Measurements from ENCODE around the gene B3GNT7.

Gene B3GNT7

GRCh38 chr2:231387904-231388724 lies 7.4 kb upstream of the B3GNT7 start:
- Histone ChIP-seq H3K27ac (ENCODE audit: extremely low read depth, low read depth, low read length) (no peak overlapping the region), H3K4me3 (ENCODE audit: low read depth, low read length) (no peak overlapping the region), H3K36me3 (ENCODE audit: control insufficient read depth in 2 of 2, insufficient read depth in 1 of 2, low read length in 2 of 2) (no peaks in the 10 kb centered on the region), H3K4me1 (ENCODE audit: control insufficient read depth, insufficient read depth, low read length) (peaks cover 6% of the 10 kb centered on the region; the same call in 1 of the 2 replicates), H3K9me3 (ENCODE audit: control insufficient read depth, insufficient read depth, low read depth, low read length) (no peaks in the 10 kb centered on the region)
- no peak for TF ChIP-seq ZNF692 (tag by site-specific recombination; IDR thresholded peaks at IDR 0.05)
- no peak for TF ChIP-seq ZNF580 (tag by site-specific recombination; IDR thresholded peaks at IDR 0.05)
- TF ChIP-seq ZIC2 (tag by site-specific recombination; IDR thresholded peaks at IDR 0.05), result 0 out of 2 replicates have a peak, but pooled peaks have one; percentile 15
- ChIA-PET CTCF (interaction anchor here (0.5 kb wide), 1 partner anchor 564 kb away, joined by 4 read pairs; no protein-coding TSS in a partner anchor), POLR2A (no interaction called here)

- no peaks in the 10 kb centered on the region for H3K9me3 ChIP-seq (ENCODE audit: control insufficient read depth, insufficient read depth, low read depth, low read length)
- no peak overlapping the region for H3K4me3 ChIP-seq (ENCODE audit: low read depth, low read length)
- 0 out of 2 replicates have a peak, but pooled peaks cover 3% of the 10 kb centered on the region for H3K4me1 ChIP-seq (ENCODE audit: control insufficient read depth, insufficient read depth, low read length)
- ChIA-PET POLR2A (no interaction called here), CTCF (interaction anchor here (0.5 kb wide), 1 partner anchor 565 kb away, joined by 4 read pairs; no protein-coding TSS in a partner anchor)
- H3K36me3 ChIP-seq (ENCODE audit: control insufficient read depth in 2 of 2, insufficient read depth in 1 of 2, low read length in 2 of 2), result no peaks in the 10 kb centered on the region
- H3K27ac ChIP-seq (ENCODE audit: extremely low read depth, low read depth, low read length), result no peak overlapping the region
- TF ChIP-seq ZNF48 (tag by site-specific recombination; IDR thresholded peaks at IDR 0.05) (no peak), ZSCAN16 (tag by site-specific recombination; IDR thresholded peaks at IDR 0.05) (no peak), ZNF654 (tag by site-specific recombination; IDR thresholded peaks at IDR 0.05; ENCODE audit: low read depth) (no peak), KLF16 (tag by site-specific recombination; IDR thresholded peaks at IDR 0.05) (no peak), ZNF830 (tag by site-specific recombination; IDR thresholded peaks at IDR 0.05; ENCODE audit: low read depth) (no peak), ZNF660 (tag by site-specific recombination; IDR thresholded peaks at IDR 0.05) (no peak), ZNF585B (tag by site-specific recombination; IDR thresholded peaks at IDR 0.05) (no peak), ZNF416 (tag by site-specific recombination; IDR thresholded peaks at IDR 0.05) (no peak), ZNF704 (tag by site-specific recombination; IDR thresholded peaks at IDR 0.05) (no peak), ZNF280D (tag by site-specific recombination; IDR thresholded peaks at IDR 0.05) (no peak), ZNF518A (tag by site-specific recombination; conservative IDR thresholded peaks at IDR 0.05; ENCODE audit: low read depth) (no peak), ZNF529 (tag by site-specific recombination; IDR thresholded peaks at IDR 0.05; ENCODE audit: insufficient replicate concordance) (no peak), ZSCAN30 (tag by site-specific recombination; IDR thresholded peaks at IDR 0.05) (no peak), ZNF366 (tag by site-specific recombination; conservative IDR thresholded peaks at IDR 0.05) (no peak), PBX3 (CRISPR knock-in tag; IDR thresholded peaks at IDR 0.05) (no peak), ZNF664 (tag by site-specific recombination; IDR thresholded peaks at IDR 0.05) (no peak), ZNF184 (tag by site-specific recombination; IDR thresholded peaks at IDR 0.05) (no peak)
These were observed 6.7 kb upstream of the B3GNT7 start for GRCh38 chr2:231388725-231389346.

Measured in HEK293 (cell line).